ENCODE measurements around the gene LDHB.
"Not testable (repeated sequence)": the region's sequence is repeated elsewhere in the genome, so short reads cannot be mapped to it uniquely, and the experiment has no call there.

Gene LDHB

DNA sequence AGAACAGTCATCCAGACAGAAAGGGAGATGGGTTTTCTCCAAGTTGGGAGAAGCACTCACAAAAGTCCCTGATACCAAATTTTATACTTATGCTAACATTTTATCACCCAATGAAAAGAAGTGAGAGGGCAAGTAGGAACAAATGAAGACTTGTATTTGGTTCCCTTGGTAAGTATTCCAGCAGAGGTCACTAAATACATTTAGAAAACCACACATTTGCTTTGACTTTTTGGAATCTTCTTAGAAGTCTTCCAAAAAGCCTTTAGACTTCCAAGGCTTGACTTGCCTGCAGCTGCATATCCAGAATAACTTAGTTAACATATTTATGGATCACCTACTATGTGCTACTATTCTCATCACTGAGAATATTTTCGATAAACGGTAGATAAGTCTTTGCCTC is 49.9 kb downstream of the LDHB start:
- DNase-seq (ENCODE audit: low read depth in 2 of 2), result no peak

DNA sequence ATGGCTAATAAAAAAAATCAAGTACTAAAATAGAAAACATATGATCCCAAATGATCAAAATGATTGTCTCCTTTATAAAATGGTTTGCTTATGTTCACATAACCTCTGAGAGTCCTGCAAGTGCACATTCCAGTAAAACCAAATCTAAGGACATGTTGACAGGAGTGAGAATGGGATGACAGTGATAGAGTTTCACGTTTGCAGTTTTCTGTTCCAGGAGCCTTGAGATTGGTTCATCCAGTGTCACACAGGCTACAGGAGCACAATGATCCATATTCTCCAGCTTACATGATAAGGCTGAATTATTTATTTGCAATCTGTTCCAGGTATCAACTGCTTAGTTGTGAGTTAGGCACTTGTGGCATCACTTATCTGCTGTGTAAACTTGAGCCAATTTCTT is 51.5 kb downstream of the LDHB start:
- DNase-seq (ENCODE audit: low read depth in 2 of 2), result no peak

DNA sequence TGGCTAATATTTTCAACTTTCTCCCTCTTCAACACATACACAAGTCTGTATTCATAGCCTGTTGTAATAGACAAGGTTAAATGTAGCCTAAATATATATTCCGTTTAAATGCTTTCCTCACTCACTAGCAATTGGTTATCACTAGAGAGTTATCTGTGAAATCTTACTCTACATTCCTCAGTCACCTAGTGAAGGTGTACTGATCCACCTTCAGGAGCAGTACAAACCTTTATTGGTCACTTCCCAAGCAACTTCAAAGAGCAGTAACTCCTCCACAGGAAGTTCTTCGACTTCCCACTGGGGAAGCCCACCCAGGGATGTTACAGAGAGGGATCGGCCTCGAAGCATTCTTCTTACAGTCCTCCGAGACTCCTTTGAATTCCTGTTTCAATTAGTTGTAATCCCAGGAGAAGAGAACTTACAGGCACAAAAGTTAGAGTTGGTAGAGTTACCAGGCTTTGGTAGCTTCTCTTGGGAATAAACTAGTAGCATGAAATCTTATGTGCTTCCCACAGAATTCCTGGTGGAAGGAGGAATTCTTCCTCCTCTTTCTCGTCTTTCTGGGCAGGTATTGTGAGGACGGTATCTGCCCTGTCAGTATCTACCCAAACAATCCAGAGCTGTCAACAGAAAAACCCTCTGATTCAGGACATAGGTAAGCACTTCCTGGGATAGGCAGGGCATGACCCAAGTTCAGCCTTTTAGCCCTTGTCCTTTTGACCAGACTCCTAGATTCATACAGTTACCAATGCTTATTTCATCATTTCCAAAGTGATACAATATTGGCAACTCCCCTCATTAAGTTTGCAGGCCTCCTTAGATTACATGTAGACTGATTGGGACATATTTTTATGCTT is 53.2 kb downstream of the LDHB start, which contains the start of gene GYS2:
Gene GYS2 (minus strand): TSS at position 603 of the 857 bp plus-strand sequence. CDS start 255 bp downstream, at position 348.
- DNase-seq (ENCODE audit: low read depth in 2 of 2), result no peak

DNA sequence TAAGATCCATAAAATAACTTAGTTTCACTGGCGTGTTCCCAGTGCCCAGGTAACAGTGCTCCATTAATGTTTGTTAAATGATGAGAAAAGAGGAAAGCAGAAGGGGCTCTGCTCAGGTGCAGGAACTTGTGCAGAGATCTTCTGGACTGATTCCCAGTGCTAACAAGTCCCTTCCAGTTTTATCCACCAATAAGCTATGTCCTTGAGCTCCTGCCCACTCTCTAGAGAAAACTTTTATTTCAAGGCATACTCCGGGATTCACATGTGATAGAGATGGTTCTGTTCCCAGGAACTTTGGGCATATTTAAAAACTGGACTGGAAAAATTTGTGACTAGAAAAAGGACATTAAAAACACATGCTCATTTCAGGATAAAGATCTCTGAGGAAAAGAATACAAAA is 54.9 kb downstream of the LDHB start:
- no peak for DNase-seq (ENCODE audit: low read depth in 2 of 2)

DNA sequence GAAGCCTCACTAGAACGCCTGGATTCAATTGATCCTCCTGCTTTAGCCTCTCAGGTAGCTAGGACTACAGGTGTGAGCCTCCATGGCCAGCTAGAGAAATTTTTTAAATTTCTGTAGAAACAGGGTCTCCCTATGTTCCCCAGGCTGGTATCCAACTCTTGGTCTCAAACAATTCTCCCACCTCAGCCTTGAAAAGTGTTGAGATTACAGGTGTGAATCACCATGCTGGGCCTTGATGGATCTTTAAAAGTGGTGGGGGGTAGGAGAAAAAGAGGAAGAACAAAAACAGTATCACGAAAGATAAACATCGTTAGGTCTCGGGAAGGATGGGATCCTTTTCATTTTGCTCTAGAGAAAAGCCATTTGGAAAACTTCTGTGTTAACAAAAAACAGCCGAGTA is 57.4 kb downstream of the LDHB start:
- no peak for DNase-seq (ENCODE audit: low read depth in 2 of 2)

DNA sequence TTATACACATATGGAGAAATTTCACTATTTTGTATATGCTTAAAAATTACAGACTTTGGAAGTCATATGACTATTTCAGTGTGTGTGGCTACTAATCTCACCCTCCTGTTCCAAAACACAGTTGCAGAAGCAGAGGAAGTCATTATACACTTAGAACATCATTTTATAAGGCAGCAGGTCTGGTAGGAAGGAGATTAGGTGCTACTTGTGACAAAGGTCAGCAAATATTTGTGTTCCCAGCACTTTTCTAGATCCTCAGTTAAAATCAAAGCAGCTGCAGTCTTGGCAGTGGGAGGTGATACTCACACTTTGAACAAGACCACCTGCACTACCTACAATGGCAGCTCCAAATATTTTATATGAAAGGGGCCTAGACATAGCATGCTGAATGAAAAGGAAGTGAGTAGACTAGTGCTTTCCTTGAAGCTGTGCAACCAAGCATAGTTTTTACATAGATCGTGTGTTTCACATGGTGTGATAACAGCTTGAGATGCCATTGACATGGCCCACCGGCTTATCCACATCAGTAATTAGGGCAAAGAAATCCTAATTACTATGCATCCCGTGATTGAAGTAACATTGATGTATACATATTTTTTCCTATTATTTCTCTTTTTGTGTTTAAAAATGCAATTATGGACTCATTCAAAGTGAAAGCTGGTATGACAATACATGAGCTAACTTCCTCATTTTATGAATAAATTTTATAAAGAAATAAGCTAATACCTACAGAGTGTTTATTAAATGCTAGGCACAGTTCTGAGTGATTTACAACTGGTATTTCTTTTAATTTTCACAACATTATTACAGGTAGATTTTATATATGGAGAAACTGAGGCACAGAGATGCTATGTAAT is 58.3 kb downstream of the LDHB start:
- DNase-seq (ENCODE audit: low read depth in 2 of 2), result no peak

DNA sequence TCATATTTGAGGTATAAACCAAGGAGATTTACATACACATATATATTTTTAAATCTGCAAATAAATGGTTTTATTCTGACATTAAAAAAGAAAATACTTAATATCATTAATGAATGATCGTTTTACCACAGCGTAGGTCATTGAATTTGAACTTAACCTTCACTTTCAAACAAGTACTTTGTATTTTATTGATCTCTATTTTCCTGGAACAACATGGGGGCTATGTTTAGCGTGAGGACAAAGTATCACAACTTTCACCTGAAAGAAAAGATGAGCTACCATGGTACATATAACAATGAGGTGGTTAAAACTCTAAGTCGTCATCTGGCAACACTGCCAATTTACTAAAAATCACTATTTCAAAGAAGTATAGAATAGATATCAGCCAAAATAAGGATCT is 59.0 kb downstream of the LDHB start:
- no peak for DNase-seq (ENCODE audit: low read depth in 2 of 2)

DNA sequence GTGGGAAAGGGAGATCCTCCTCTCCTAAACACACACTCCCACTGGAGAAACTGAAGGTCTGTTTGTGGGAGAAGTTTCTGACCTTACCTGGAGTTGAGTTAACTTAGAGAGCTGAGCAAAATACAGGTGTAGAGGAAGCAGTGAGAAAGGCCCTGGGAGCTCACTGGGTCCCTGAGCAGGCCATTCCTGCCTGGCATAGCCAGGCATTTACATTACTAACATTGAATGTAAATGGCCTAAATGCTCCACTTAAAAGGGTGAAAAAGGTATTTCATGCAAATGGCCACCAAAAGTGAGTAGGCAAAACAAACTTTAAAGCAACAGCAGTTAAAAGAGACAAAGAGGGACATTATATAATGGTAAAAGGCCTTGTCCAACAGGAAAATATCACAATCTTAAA is 62.3 kb downstream of the LDHB start:
- not testable (repeated sequence) for DNase-seq (ENCODE audit: low read depth in 2 of 2)

DNA sequence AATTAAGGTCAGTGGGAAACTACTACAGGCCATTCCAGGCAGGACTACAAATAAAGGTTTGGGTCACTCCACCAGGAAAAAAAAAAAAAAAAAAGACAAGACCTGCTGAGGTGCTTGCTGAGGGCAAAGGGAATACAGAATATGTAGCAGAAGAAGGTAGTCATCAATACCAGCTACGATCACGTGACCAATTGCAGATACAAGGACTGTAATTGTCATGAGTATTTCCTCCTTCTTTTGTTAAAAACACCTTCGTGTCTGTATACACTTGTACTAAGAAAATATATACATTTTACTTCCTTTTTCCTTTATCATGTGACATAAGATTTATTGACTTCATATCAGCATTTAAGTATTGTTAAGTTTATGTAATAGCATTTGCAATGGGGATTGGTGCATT is 72.2 kb downstream of the LDHB start:
- no peak for DNase-seq (ENCODE audit: low read depth in 2 of 2)

All from stimulated activated CD8-positive, alpha-beta memory T cell treated with anti-CD3 and anti-CD28 coated beads, Interleukin-2, amount 100 ng/mL, for 1 hour (primary cell).